GM18499 (cell line): ENCODE measurements around the gene LENG8.
A peak's percentile ranks its signal among the peaks of the same experiment; 100 is the strongest.

ENCODE experiments used
- ATAC-seq: cut with Tn5 transposase; IDR thresholded peaks from one replicate; pipeline ENCODE4 v1.9.1; 2021; ENCODE audit warnings: moderate number of reproducible peaks; ENCODE audit not compliant: insufficient read depth, unreplicated experiment

LENG8 gene

GRCh38 chr19:54448774-54449700, at the start of gene LENG8:
TSS of gene LENG8 (plus strand) at chr19:54449199. CDS start at chr19:54451345, 2,146 bp downstream.
- peak; percentile 67 for ATAC-seq

- ATAC-seq: no peak
Observed at GRCh38 chr19:54400913-54401312, 48.1 kb upstream of the LENG8 start.

- ATAC-seq: no peak
Observed at GRCh38 chr19:54403054-54403453, 45.9 kb upstream of the LENG8 start.

- no peak for ATAC-seq
Observed at GRCh38 chr19:54405628-54406027, 43.4 kb upstream of the LENG8 start.

GRCh38 chr19:54407780-54408179, 41.2 kb upstream of the LENG8 start:
- ATAC-seq: no peak

GRCh38 chr19:54408456-54409026, 40.5 kb upstream of the LENG8 start:
- ATAC-seq: no peak

GRCh38 chr19:54411033-54411432, 38.0 kb upstream of the LENG8 start:
- no peak for ATAC-seq

GRCh38 chr19:54412877-54413276, 36.1 kb upstream of the LENG8 start:
- ATAC-seq: no peak

GRCh38 chr19:54414156-54414555, 34.8 kb upstream of the LENG8 start:
- no peak for ATAC-seq

GRCh38 chr19:54415208-54415900, 33.6 kb upstream of the LENG8 start, which contains the start of gene TTYH1:
TSS of gene TTYH1 (plus strand) at chr19:54415464. CDS start at chr19:54415553, 89 bp downstream.
- ATAC-seq: no peak

- ATAC-seq: no peak
Observed at GRCh38 chr19:54415901-54416673, 32.9 kb upstream of the LENG8 start.

GRCh38 chr19:54416695-54417491, 32.1 kb upstream of the LENG8 start:
- no peak for ATAC-seq

GRCh38 chr19:54418030-54418929, 30.7 kb upstream of the LENG8 start:
- no peak for ATAC-seq

GRCh38 chr19:54418930-54419800, 29.8 kb upstream of the LENG8 start:
- ATAC-seq: no peak

GRCh38 chr19:54420068-54420382, 29.0 kb upstream of the LENG8 start:
- no peak for ATAC-seq

- ATAC-seq: no peak
Observed at GRCh38 chr19:54420383-54421168, 28.4 kb upstream of the LENG8 start.

- no peak for ATAC-seq
Observed at GRCh38 chr19:54421169-54421516, 27.9 kb upstream of the LENG8 start.
